Astrocyte (in vitro differentiated cells and primary cell): Measurements from ENCODE around the gene CELF3. TPM values are rescaled to one million over a fixed set of nuclear protein-coding genes. Genes with fewer than 3 reads are reported as not detected.

Source experiments
- DNase-seq: peaks from one replicate; pipeline ENCODE4 v3.0.0-alpha.2; 2010; ENCODE audit warnings: low read depth
- FAIRE-seq: peaks from 2 replicates; lab custom pipeline; 2011; peaks lifted over from hg19 to GRCh38; lab: Jason Lieb, UNC
- H2AFZ ChIP-seq: 2 replicates; pipeline ENCODE4 v1.6.0; 2012; ENCODE audit warnings: low read depth, low read length, inconsistent platforms
- H3K27ac ChIP-seq: 2 replicates; pipeline ENCODE4 v1.5.1; 2011; ENCODE audit warnings: low read depth, low read length, inconsistent platforms
- H3K27me3 ChIP-seq: 2 replicates; pipeline ENCODE4 v1.6.0; 2011; ENCODE audit warnings: low read length, inconsistent platforms; ENCODE audit not compliant: insufficient read depth
- H3K36me3 ChIP-seq: 2 replicates; pipeline ENCODE4 v1.5.1; 2011; ENCODE audit warnings: low read length, inconsistent platforms; ENCODE audit not compliant: insufficient read depth
- H3K4me1 ChIP-seq: 2 replicates; pipeline ENCODE4 v1.5.1; 2011; ENCODE audit warnings: low read length, inconsistent platforms; ENCODE audit not compliant: insufficient read depth
- H3K4me2 ChIP-seq: 2 replicates; pipeline ENCODE4 v1.6.0; 2012; ENCODE audit warnings: low read length, inconsistent platforms
- H3K4me3 ChIP-seq: 2 replicates; pipeline ENCODE4 v1.5.1; 2011; ENCODE audit warnings: low read depth, mild to moderate bottlenecking, low read length, inconsistent platforms; ENCODE audit not compliant: insufficient read depth
- H3K79me2 ChIP-seq: 2 replicates; pipeline ENCODE4 v1.6.0; 2012; ENCODE audit warnings: mild to moderate bottlenecking, low read length, inconsistent platforms; ENCODE audit not compliant: insufficient read depth
- H3K9ac ChIP-seq: 2 replicates; pipeline ENCODE4 v1.6.0; 2012; ENCODE audit warnings: mild to moderate bottlenecking, low read length, inconsistent platforms
- H3K9me3 ChIP-seq: 2 replicates; pipeline ENCODE4 v1.5.1; 2012; ENCODE audit warnings: low read depth, mild to moderate bottlenecking, low read length, inconsistent platforms; ENCODE audit not compliant: insufficient read depth
- H4K20me1 ChIP-seq: 2 replicates; pipeline ENCODE4 v1.6.0; 2012; ENCODE audit warnings: low read length, inconsistent platforms; ENCODE audit not compliant: insufficient read depth
- H3K27ac Mint-ChIP-seq: one replicate; pipeline ENCODE4 v1.8.0; 2021; ENCODE audit warnings: mild to moderate bottlenecking, mixed read lengths; ENCODE audit not compliant: unreplicated experiment
- H3K27me3 Mint-ChIP-seq: one replicate; pipeline ENCODE4 v1.8.0; 2021; ENCODE audit warnings: low read depth, mixed read lengths; ENCODE audit not compliant: unreplicated experiment
- H3K36me3 Mint-ChIP-seq: one replicate; pipeline ENCODE4 v1.8.0; 2021; ENCODE audit warnings: low read depth, mixed read lengths; ENCODE audit not compliant: unreplicated experiment
- H3K4me1 Mint-ChIP-seq: one replicate; pipeline ENCODE4 v1.8.0; 2021; ENCODE audit warnings: low read depth, mixed read lengths; ENCODE audit not compliant: unreplicated experiment
- H3K4me3 Mint-ChIP-seq: one replicate; pipeline ENCODE4 v1.8.0; 2021; ENCODE audit warnings: mild to moderate bottlenecking, moderate library complexity, mixed read lengths; ENCODE audit not compliant: unreplicated experiment
- H3K9me3 Mint-ChIP-seq: one replicate; pipeline ENCODE4 v1.8.0; 2021; ENCODE audit warnings: mild to moderate bottlenecking, mixed read lengths; ENCODE audit not compliant: unreplicated experiment
- CTCF ChIP-seq: IDR thresholded peaks from 2 replicates; pipeline ENCODE4 v1.5.1; 2011; ENCODE audit warnings: low read depth, mild to moderate bottlenecking, inconsistent platforms, low read length, moderate library complexity; ENCODE audit not compliant: insufficient read depth
- EZH2 ChIP-seq: IDR thresholded peaks from 2 replicates; pipeline ENCODE4 v1.6.1; 2012; ENCODE audit warnings: mild to moderate bottlenecking, low read length, inconsistent platforms; ENCODE audit not compliant: insufficient read depth
- total RNA-seq: library from RNA; stranded (reverse); gene quantifications from 2 replicates; pipeline ENCODE4 v1.2.1, GENCODE V29; 2021

CELF3 gene
- total RNA-seq, 1 donor from 2014 or later: not detected

- H3K4me1 Mint-ChIP-seq: peaks cover 23% of the 10 kb centered on the region
- Histone ChIP-seq H3K79me2 (no peaks in the 10 kb centered on the region), H3K36me3 (no peaks in the 10 kb centered on the region), H3K9ac (no peak overlapping the region), H2AFZ (no peak overlapping the region), H3K27me3 (peaks cover 78% of the 10 kb centered on the region), H3K4me2 (peak overlapping the region; percentile 87), H3K4me3 (no peak overlapping the region), H3K9me3 (no peaks in the 10 kb centered on the region), H3K4me1 (peaks cover 8% of the 10 kb centered on the region), H3K27ac (no peak overlapping the region), H4K20me1 (no peaks in the 10 kb centered on the region)
- peaks cover 60% of the 10 kb centered on the region for H3K27me3 Mint-ChIP-seq
- no peak for DNase-seq
- no peak overlapping the region for H3K27ac Mint-ChIP-seq
- TF ChIP-seq EZH2: peak; percentile 4
- TF ChIP-seq CTCF: no peak
- H3K4me3 Mint-ChIP-seq: peak overlapping the region; percentile 61
- H3K9me3 Mint-ChIP-seq: peaks cover 2% of the 10 kb centered on the region
- no peak for FAIRE-seq
- H3K36me3 Mint-ChIP-seq: peaks cover 3% of the 10 kb centered on the region
Measured at GRCh38 chr1:151720554-151720953, 4.0 kb upstream of the CELF3 start.

GRCh38 chr1:151720125-151720524 lies 3.5 kb upstream of the CELF3 start:
- H3K4me3 Mint-ChIP-seq: peak overlapping the region; percentile 58
- peaks cover 23% of the 10 kb centered on the region for H3K4me1 Mint-ChIP-seq
- Histone ChIP-seq H3K4me1 (peaks cover 8% of the 10 kb centered on the region), H3K4me2 (no peak overlapping the region), H3K4me3 (no peak overlapping the region), H3K9me3 (no peaks in the 10 kb centered on the region), H4K20me1 (no peaks in the 10 kb centered on the region), H3K9ac (no peak overlapping the region), H3K36me3 (no peaks in the 10 kb centered on the region), H2AFZ (no peak overlapping the region), H3K79me2 (no peaks in the 10 kb centered on the region), H3K27ac (no peak overlapping the region), H3K27me3 (peaks cover 80% of the 10 kb centered on the region)
- no peak for DNase-seq
- TF ChIP-seq CTCF (no peak), EZH2 (no peak)
- peaks cover 2% of the 10 kb centered on the region for H3K9me3 Mint-ChIP-seq
- H3K36me3 Mint-ChIP-seq: peaks cover 3% of the 10 kb centered on the region
- peaks cover 65% of the 10 kb centered on the region for H3K27me3 Mint-ChIP-seq
- H3K27ac Mint-ChIP-seq: no peak overlapping the region
- FAIRE-seq: no peak

GRCh38 chr1:151718666-151719065 lies 2.1 kb upstream of the CELF3 start:
- peak overlapping the region; percentile 58 for H3K27ac Mint-ChIP-seq
- TF ChIP-seq EZH2: no peak
- no peak for TF ChIP-seq CTCF
- no peak overlapping the region for H3K9ac ChIP-seq
- no peaks in the 10 kb centered on the region for H3K79me2 ChIP-seq
- peaks cover 80% of the 10 kb centered on the region for H3K27me3 ChIP-seq
- H3K36me3 ChIP-seq: no peaks in the 10 kb centered on the region
- H3K4me2 ChIP-seq: no peak overlapping the region
- no peak overlapping the region for H3K27ac ChIP-seq
- H3K4me3 ChIP-seq: no peak overlapping the region
- FAIRE-seq (no peak), DNase-seq (no peak)
- no peaks in the 10 kb centered on the region for H3K9me3 ChIP-seq
- no peak overlapping the region for H3K4me3 Mint-ChIP-seq
- H3K27me3 Mint-ChIP-seq: peaks cover 70% of the 10 kb centered on the region
- H3K4me1 ChIP-seq: peaks cover 8% of the 10 kb centered on the region
- no peaks in the 10 kb centered on the region for H4K20me1 ChIP-seq
- H3K9me3 Mint-ChIP-seq: peaks cover 2% of the 10 kb centered on the region
- peaks cover 23% of the 10 kb centered on the region for H3K4me1 Mint-ChIP-seq
- H2AFZ ChIP-seq: no peak overlapping the region
- H3K36me3 Mint-ChIP-seq: peaks cover 3% of the 10 kb centered on the region
